WTC11 (cell line): ENCODE results near the gene NELL1.

ENCODE experiments used
- JUN ChIP-seq: sonication (generic); formaldehyde crosslinking; IDR thresholded peaks from 2 replicates; pipeline ENCODE4 v1.8.0; 2023; ENCODE audit warnings: mild to moderate bottlenecking, missing genetic modification reagents
- NR2C2 ChIP-seq: sonication (generic); formaldehyde crosslinking; IDR thresholded peaks from 2 replicates; pipeline ENCODE4 v1.8.0; 2022; ENCODE audit warnings: mild to moderate bottlenecking, missing genetic modification reagents
- NR3C1 ChIP-seq: sonication (generic); formaldehyde crosslinking; conservative IDR thresholded peaks from 2 replicates; pipeline ENCODE4 v1.8.1; 2023; ENCODE audit warnings: low read depth, mild to moderate bottlenecking, missing genetic modification reagents
- TF ChIP-seq, protein P1 (sequence below): fragments of 200-600 bp; IDR thresholded peaks from 2 replicates; pipeline ENCODE4 v1.8.0; 2022; ENCODE audit warnings: antibody characterized with exemption
- TF ChIP-seq, protein P2 (sequence below): sonication (generic); formaldehyde crosslinking; IDR thresholded peaks from 2 replicates; pipeline ENCODE4 v1.8.1; 2022; ENCODE audit warnings: mild to moderate bottlenecking, missing genetic modification reagents, moderate library complexity, borderline replicate concordance

DNA sequence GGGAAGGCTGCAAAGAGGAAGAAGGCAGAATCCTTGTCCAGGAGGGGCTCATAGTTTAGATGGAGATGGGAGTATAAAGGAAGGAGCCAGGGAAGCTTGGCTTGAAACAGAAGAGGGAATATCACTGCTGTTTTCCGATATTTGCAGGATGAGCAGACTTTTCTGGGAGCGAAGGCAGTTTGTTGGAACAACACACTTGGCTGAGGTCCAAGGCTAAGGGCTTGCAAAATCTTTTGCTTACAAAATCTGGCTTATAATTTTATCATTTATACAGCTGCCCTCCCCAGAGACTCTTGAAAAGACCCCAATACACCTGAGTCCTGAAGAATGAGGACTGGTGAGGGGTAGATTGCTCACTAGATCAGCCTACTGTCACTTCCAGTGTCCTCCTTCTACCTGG is 174.8 kb downstream of the NELL1 start:
- TF ChIP-seq JUN (CRISPR knock-in tag) (no peak), NR3C1 (no peak), NR2C2 (CRISPR knock-in tag) (no peak)
- TF ChIP-seq, protein P1, sequence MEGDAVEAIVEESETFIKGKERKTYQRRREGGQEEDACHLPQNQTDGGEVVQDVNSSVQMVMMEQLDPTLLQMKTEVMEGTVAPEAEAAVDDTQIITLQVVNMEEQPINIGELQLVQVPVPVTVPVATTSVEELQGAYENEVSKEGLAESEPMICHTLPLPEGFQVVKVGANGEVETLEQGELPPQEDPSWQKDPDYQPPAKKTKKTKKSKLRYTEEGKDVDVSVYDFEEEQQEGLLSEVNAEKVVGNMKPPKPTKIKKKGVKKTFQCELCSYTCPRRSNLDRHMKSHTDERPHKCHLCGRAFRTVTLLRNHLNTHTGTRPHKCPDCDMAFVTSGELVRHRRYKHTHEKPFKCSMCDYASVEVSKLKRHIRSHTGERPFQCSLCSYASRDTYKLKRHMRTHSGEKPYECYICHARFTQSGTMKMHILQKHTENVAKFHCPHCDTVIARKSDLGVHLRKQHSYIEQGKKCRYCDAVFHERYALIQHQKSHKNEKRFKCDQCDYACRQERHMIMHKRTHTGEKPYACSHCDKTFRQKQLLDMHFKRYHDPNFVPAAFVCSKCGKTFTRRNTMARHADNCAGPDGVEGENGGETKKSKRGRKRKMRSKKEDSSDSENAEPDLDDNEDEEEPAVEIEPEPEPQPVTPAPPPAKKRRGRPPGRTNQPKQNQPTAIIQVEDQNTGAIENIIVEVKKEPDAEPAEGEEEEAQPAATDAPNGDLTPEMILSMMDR, result no peak
- TF ChIP-seq, protein P2, sequence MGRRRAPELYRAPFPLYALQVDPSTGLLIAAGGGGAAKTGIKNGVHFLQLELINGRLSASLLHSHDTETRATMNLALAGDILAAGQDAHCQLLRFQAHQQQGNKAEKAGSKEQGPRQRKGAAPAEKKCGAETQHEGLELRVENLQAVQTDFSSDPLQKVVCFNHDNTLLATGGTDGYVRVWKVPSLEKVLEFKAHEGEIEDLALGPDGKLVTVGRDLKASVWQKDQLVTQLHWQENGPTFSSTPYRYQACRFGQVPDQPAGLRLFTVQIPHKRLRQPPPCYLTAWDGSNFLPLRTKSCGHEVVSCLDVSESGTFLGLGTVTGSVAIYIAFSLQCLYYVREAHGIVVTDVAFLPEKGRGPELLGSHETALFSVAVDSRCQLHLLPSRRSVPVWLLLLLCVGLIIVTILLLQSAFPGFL (CRISPR knock-in tag), result no peak
